ENCODE measurements around the gene GMPR.
"Not testable (repeated sequence)": the region's sequence is repeated elsewhere in the genome, so short reads cannot be mapped to it uniquely, and the experiment has no call there.

The GMPR gene

GRCh38 chr6:16251706-16252105 is 13.3 kb downstream of the GMPR start:
- no peak for DNase-seq

GRCh38 chr6:16252686-16253299 is 14.4 kb downstream of the GMPR start:
- DNase-seq, result no peak

GRCh38 chr6:16253399-16254144 is 15.2 kb downstream of the GMPR start:
- DNase-seq, result no peak

- DNase-seq, result no peak
These were observed 16.1 kb downstream of the GMPR start for GRCh38 chr6:16254535-16254934.

- DNase-seq, result no peak
These were observed 18.4 kb downstream of the GMPR start for GRCh38 chr6:16256781-16257180.

GRCh38 chr6:16257999-16258708 is 19.8 kb downstream of the GMPR start:
- DNase-seq, result no peak

GRCh38 chr6:16258709-16259075 is 20.3 kb downstream of the GMPR start:
- DNase-seq, result no peak

- DNase-seq, result not testable (repeated sequence)
These were observed 21.2 kb downstream of the GMPR start for GRCh38 chr6:16259604-16260003.

GRCh38 chr6:16260602-16261001 is 22.2 kb downstream of the GMPR start:
- not testable (repeated sequence) for DNase-seq

- not testable (repeated sequence) for DNase-seq
These were observed 24.4 kb downstream of the GMPR start for GRCh38 chr6:16262773-16263172.

- DNase-seq, result not testable (repeated sequence)
These were observed 25.2 kb downstream of the GMPR start for GRCh38 chr6:16263464-16264099.

GRCh38 chr6:16264785-16265184 is 26.4 kb downstream of the GMPR start:
- DNase-seq, result no peak

- DNase-seq, result no peak
These were observed 27.3 kb downstream of the GMPR start for GRCh38 chr6:16265351-16266341.

GRCh38 chr6:16267428-16268263 is 29.3 kb downstream of the GMPR start:
- DNase-seq, result no peak

GRCh38 chr6:16269442-16270070 is 31.2 kb downstream of the GMPR start:
- DNase-seq, result not testable (repeated sequence)

- no peak for DNase-seq
These were observed 31.9 kb downstream of the GMPR start for GRCh38 chr6:16270178-16270794.

GRCh38 chr6:16271428-16271827 is 33.0 kb downstream of the GMPR start:
- no peak for DNase-seq

GRCh38 chr6:16272201-16272600 is 33.8 kb downstream of the GMPR start:
- DNase-seq, result no peak

GRCh38 chr6:16273256-16273655 is 34.9 kb downstream of the GMPR start:
- no peak for DNase-seq

- DNase-seq, result no peak
These were observed 36.1 kb downstream of the GMPR start for GRCh38 chr6:16274483-16274882.

Measured in SHP77 treated with DMSO at 0.1 percent for 48 hours (cell line).